NT2/D1 (cell line): ENCODE data around the gene FBXO9.

Source experiments
- SUZ12 ChIP-seq: IDR thresholded peaks from 2 replicates; pipeline ENCODE4 v1.6.1; 2011; ENCODE audit not compliant: insufficient read length, insufficient read depth; ENCODE audit errors: extremely low read depth
- YY1 ChIP-seq: IDR thresholded peaks from 2 replicates; pipeline ENCODE4 v1.6.1; 2011; ENCODE audit not compliant: insufficient read length, insufficient read depth

- no peak for TF ChIP-seq YY1
- TF ChIP-seq SUZ12: no peak
These were observed 8.9 kb upstream of the FBXO9 start for GRCh38 chr6:53056273-53056672.
